NCI-H345 (cell line): ENCODE data around the gene ATAT1.
"Not testable (repeated sequence)": the region's sequence is repeated elsewhere in the genome, so short reads cannot be mapped to it uniquely, and the experiment has no call there.

Source experiments
- DNase-seq: peaks from one replicate; lab custom pipeline; 2025; lab: John Stamatoyannopoulos, UW

ATAT1 gene

GRCh38 chr6:30651143-30651542 is 24.5 kb downstream of the ATAT1 start:
- no peak for DNase-seq

- DNase-seq = no peak
Observed at GRCh38 chr6:30654798-30655742, 28.4 kb downstream of the ATAT1 start.

- no peak for DNase-seq
Observed at GRCh38 chr6:30655743-30656094, 29.0 kb downstream of the ATAT1 start.

GRCh38 chr6:30656513-30656912 is 29.8 kb downstream of the ATAT1 start:
- DNase-seq = no peak

- no peak for DNase-seq
Observed at GRCh38 chr6:30657454-30657853, 30.8 kb downstream of the ATAT1 start.

GRCh38 chr6:30657922-30658321 is 31.2 kb downstream of the ATAT1 start:
- DNase-seq = not testable (repeated sequence)

GRCh38 chr6:30664994-30665767 is 38.5 kb downstream of the ATAT1 start:
- no peak for DNase-seq

- DNase-seq = not testable (repeated sequence)
Observed at GRCh38 chr6:30666300-30666699, 39.6 kb downstream of the ATAT1 start.

- no peak for DNase-seq
Observed at GRCh38 chr6:30670760-30671527, 44.3 kb downstream of the ATAT1 start.

GRCh38 chr6:30672445-30673253 is 46.0 kb downstream of the ATAT1 start, which contains the start of gene DHX16:
Gene DHX16, minus strand, starts transcription at chr6:30673006. Its CDS starts 165 bp downstream, at chr6:30672841.
- peak; percentile 92 for DNase-seq

GRCh38 chr6:30676660-30677285 is 50.1 kb downstream of the ATAT1 start:
- DNase-seq = no peak

- DNase-seq = peak; percentile 57
Observed at GRCh38 chr6:30678964-30679726, 52.5 kb downstream of the ATAT1 start.

GRCh38 chr6:30679765-30680535 is 53.3 kb downstream of the ATAT1 start:
- DNase-seq = no peak

- DNase-seq = no peak
Observed at GRCh38 chr6:30681766-30682142, 55.1 kb downstream of the ATAT1 start.

GRCh38 chr6:30682143-30683117 is 55.8 kb downstream of the ATAT1 start:
- DNase-seq = no peak

- DNase-seq = no peak
Observed at GRCh38 chr6:30683183-30683979, 56.7 kb downstream of the ATAT1 start.

GRCh38 chr6:30683980-30684338 is 57.3 kb downstream of the ATAT1 start:
- no peak for DNase-seq
